ENCODE results near the gene PLEK.
A peak's percentile ranks its signal among the peaks of the same experiment; 100 is the strongest.

PLEK gene

GRCh38 chr2:68362069-68362468 is 3.0 kb upstream of the PLEK start:
- Histone ChIP-seq H3K4me3 (ENCODE audit: low read length) (no peak overlapping the region), H3K27me3 (ENCODE audit: insufficient read depth, low read length) (no peaks in the 10 kb centered on the region), H3K36me3 (ENCODE audit: insufficient read depth, low read length) (no peaks in the 10 kb centered on the region), H2AFZ (ENCODE audit: low read depth, low read length) (peak overlapping the region; percentile 94), H3K9me3 (ENCODE audit: low read length) (no peaks in the 10 kb centered on the region), H3K4me1 (ENCODE audit: insufficient read depth, low read length) (no peaks in the 10 kb centered on the region)

- H3K9me3 ChIP-seq (ENCODE audit: low read length): no peaks in the 10 kb centered on the region
- no peak overlapping the region for H3K4me3 ChIP-seq (ENCODE audit: low read length)
- H3K4me1 ChIP-seq (ENCODE audit: insufficient read depth, low read length): peaks cover 2% of the 10 kb centered on the region
These were observed 2.3 kb upstream of the PLEK start for GRCh38 chr2:68362749-68363148.

GRCh38 chr2:68363721-68364120 is 1.4 kb upstream of the PLEK start:
- H3K9me3 ChIP-seq (ENCODE audit: low read length): no peaks in the 10 kb centered on the region
- H3K36me3 ChIP-seq (ENCODE audit: insufficient read depth, low read length): no peaks in the 10 kb centered on the region
- no peak overlapping the region for H3K4me3 ChIP-seq (ENCODE audit: low read length)
- H3K27me3 ChIP-seq (ENCODE audit: insufficient read depth, low read length): no peaks in the 10 kb centered on the region
- no peak overlapping the region for H2AFZ ChIP-seq (ENCODE audit: low read depth, low read length)
- peaks cover 12% of the 10 kb centered on the region for H3K4me1 ChIP-seq (ENCODE audit: insufficient read depth, low read length)

More at GRCh38 chr2:68362749-68363148, 2.3 kb upstream of the PLEK start:
- Histone ChIP-seq H3K27me3 (ENCODE audit: insufficient read depth, low read length) (no peaks in the 10 kb centered on the region), H2AFZ (ENCODE audit: low read depth, low read length) (peak overlapping the region; percentile 94), H3K36me3 (ENCODE audit: insufficient read depth, low read length) (no peaks in the 10 kb centered on the region)

GRCh38 chr2:68366083-68366560 is 1.0 kb downstream of the PLEK start:
- no peak overlapping the region for H2AFZ ChIP-seq (ENCODE audit: low read depth, low read length)
- H3K9me3 ChIP-seq (ENCODE audit: low read length): no peaks in the 10 kb centered on the region
- H3K36me3 ChIP-seq (ENCODE audit: insufficient read depth, low read length): no peaks in the 10 kb centered on the region
- H3K4me1 ChIP-seq (ENCODE audit: insufficient read depth, low read length): peaks cover 18% of the 10 kb centered on the region
- no peaks in the 10 kb centered on the region for H3K27me3 ChIP-seq (ENCODE audit: insufficient read depth, low read length)
- H3K4me3 ChIP-seq (ENCODE audit: low read length): no peak overlapping the region

DNA sequence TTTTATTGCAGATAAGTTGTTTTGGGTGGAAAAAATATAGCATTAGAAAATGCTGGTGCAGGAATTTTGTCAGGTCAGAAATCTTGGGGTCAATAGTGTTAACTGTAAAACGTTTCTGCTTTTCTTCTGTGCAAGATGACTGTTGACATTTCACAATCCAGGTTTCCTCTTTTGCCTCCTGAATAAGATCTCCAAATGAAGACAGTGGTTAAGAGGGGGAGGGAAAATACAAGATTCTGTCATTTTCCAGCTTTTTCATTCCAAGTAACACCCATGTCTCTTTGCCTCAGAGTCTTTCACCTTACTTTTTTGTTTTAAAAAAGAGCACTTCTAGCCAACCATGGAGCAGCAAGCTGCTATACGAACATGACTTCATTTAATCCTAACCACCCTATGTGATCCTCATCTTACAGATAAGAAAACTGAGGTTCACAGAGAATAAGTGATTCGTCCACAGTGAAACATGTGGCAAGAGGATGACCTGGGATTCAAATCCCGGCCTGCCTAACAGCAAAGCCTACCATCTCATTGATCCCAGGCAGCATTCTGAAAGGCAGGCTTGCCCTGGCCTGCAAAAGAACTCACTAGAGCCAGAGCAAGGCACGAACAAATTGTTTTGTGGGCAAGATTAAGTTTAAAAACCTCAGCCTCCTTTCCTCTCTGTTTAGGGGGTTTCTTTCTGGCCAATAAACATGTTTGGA is 3.0 kb downstream of the PLEK start:
- peaks cover 18% of the 10 kb centered on the region for H3K4me1 ChIP-seq (ENCODE audit: insufficient read depth, low read length)
- H3K9me3 ChIP-seq (ENCODE audit: low read length): no peaks in the 10 kb centered on the region
- peak overlapping the region; percentile 1 for H3K4me3 ChIP-seq (ENCODE audit: low read length)
- H2AFZ ChIP-seq (ENCODE audit: low read depth, low read length): peak overlapping the region; percentile 92
- H3K36me3 ChIP-seq (ENCODE audit: insufficient read depth, low read length): no peaks in the 10 kb centered on the region
- no peaks in the 10 kb centered on the region for H3K27me3 ChIP-seq (ENCODE audit: insufficient read depth, low read length)

GRCh38 chr2:68368654-68369336 is 3.7 kb downstream of the PLEK start:
- no peaks in the 10 kb centered on the region for H3K27me3 ChIP-seq (ENCODE audit: insufficient read depth, low read length)

GRCh38 chr2:68369337-68369734 is 4.3 kb downstream of the PLEK start:
- H3K4me3 ChIP-seq (ENCODE audit: low read length): no peak overlapping the region
- peaks cover 18% of the 10 kb centered on the region for H3K4me1 ChIP-seq (ENCODE audit: insufficient read depth, low read length)
- H3K27me3 ChIP-seq (ENCODE audit: insufficient read depth, low read length): no peaks in the 10 kb centered on the region
- peak overlapping the region; percentile 92 for H2AFZ ChIP-seq (ENCODE audit: low read depth, low read length)
- H3K9me3 ChIP-seq (ENCODE audit: low read length): no peaks in the 10 kb centered on the region
- H3K36me3 ChIP-seq (ENCODE audit: insufficient read depth, low read length): no peaks in the 10 kb centered on the region

More at GRCh38 chr2:68368654-68369336, 3.7 kb downstream of the PLEK start:
- Histone ChIP-seq H3K9me3 (ENCODE audit: low read length) (no peaks in the 10 kb centered on the region), H2AFZ (ENCODE audit: low read depth, low read length) (peak overlapping the region; percentile 92), H3K4me1 (ENCODE audit: insufficient read depth, low read length) (peaks cover 18% of the 10 kb centered on the region), H3K4me3 (ENCODE audit: low read length) (peak overlapping the region; percentile 1), H3K36me3 (ENCODE audit: insufficient read depth, low read length) (no peaks in the 10 kb centered on the region)

DNA sequence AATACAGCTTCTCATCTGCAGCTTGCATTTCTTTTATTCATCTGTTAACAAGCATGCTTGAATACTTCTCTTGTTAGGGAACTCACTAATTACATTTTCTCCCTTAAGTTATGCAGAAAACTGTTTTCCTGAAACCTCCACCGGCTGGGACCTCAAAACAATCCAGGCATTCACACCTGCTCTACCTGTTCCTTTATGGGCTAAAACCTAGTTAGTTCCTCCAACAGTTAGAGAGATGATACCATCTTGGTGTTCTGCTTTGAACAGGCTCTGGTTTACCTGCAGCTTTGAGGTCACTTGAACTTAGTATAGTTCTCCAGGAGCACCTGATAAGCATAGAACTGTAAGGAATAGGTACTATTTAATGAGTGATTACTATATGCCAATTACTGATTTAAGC is 6.1 kb downstream of the PLEK start:
- Histone ChIP-seq H3K4me3 (ENCODE audit: low read length) (no peak overlapping the region), H2AFZ (ENCODE audit: low read depth, low read length) (no peak overlapping the region), H3K36me3 (ENCODE audit: insufficient read depth, low read length) (no peaks in the 10 kb centered on the region), H3K27me3 (ENCODE audit: insufficient read depth, low read length) (no peaks in the 10 kb centered on the region), H3K4me1 (ENCODE audit: insufficient read depth, low read length) (peaks cover 18% of the 10 kb centered on the region), H3K9me3 (ENCODE audit: low read length) (no peaks in the 10 kb centered on the region)

DNA sequence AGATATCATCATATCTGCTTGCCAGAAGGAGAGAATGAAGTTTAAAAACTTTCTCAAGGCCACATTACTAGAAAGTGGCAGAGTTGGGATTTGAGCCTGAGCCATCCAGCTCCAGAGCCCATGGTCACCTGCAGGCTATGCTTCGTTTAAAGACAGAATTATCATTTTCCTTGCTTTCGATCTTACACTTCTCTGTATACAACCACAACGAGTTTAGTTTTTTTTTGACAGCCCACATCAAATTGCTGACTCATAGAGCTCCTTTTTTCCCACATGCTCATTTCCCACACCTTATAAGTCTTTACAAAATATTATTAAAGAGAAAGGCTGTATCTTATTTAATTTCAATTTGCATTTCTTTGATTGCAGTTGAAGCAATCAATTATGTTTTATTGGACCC is 6.5 kb downstream of the PLEK start:
- Histone ChIP-seq H3K9me3 (ENCODE audit: low read length) (no peaks in the 10 kb centered on the region), H3K4me3 (ENCODE audit: low read length) (no peak overlapping the region), H3K36me3 (ENCODE audit: insufficient read depth, low read length) (no peaks in the 10 kb centered on the region), H3K27me3 (ENCODE audit: insufficient read depth, low read length) (no peaks in the 10 kb centered on the region), H3K4me1 (ENCODE audit: insufficient read depth, low read length) (peaks cover 18% of the 10 kb centered on the region), H2AFZ (ENCODE audit: low read depth, low read length) (no peak overlapping the region)

- peaks cover 18% of the 10 kb centered on the region for H3K4me1 ChIP-seq (ENCODE audit: insufficient read depth, low read length)
- no peaks in the 10 kb centered on the region for H3K36me3 ChIP-seq (ENCODE audit: insufficient read depth, low read length)
- H3K4me3 ChIP-seq (ENCODE audit: low read length): no peak overlapping the region
- H3K9me3 ChIP-seq (ENCODE audit: low read length): no peaks in the 10 kb centered on the region
- H2AFZ ChIP-seq (ENCODE audit: low read depth, low read length): no peak overlapping the region
- H3K27me3 ChIP-seq (ENCODE audit: insufficient read depth, low read length): no peaks in the 10 kb centered on the region
These were observed 7.4 kb downstream of the PLEK start for GRCh38 chr2:68372485-68372884.

- no peaks in the 10 kb centered on the region for H3K27me3 ChIP-seq (ENCODE audit: insufficient read depth, low read length)
- no peaks in the 10 kb centered on the region for H3K9me3 ChIP-seq (ENCODE audit: low read length)
- H3K36me3 ChIP-seq (ENCODE audit: insufficient read depth, low read length): no peaks in the 10 kb centered on the region
- no peak overlapping the region for H3K4me3 ChIP-seq (ENCODE audit: low read length)
- peaks cover under 1% of the 10 kb centered on the region for H3K4me1 ChIP-seq (ENCODE audit: insufficient read depth, low read length)
- H2AFZ ChIP-seq (ENCODE audit: low read depth, low read length): no peak overlapping the region
These were observed 9.1 kb downstream of the PLEK start for GRCh38 chr2:68374184-68374583.

GRCh38 chr2:68375582-68375981 is 10.5 kb downstream of the PLEK start:
- H3K4me1 ChIP-seq (ENCODE audit: insufficient read depth, low read length): no peaks in the 10 kb centered on the region

DNA sequence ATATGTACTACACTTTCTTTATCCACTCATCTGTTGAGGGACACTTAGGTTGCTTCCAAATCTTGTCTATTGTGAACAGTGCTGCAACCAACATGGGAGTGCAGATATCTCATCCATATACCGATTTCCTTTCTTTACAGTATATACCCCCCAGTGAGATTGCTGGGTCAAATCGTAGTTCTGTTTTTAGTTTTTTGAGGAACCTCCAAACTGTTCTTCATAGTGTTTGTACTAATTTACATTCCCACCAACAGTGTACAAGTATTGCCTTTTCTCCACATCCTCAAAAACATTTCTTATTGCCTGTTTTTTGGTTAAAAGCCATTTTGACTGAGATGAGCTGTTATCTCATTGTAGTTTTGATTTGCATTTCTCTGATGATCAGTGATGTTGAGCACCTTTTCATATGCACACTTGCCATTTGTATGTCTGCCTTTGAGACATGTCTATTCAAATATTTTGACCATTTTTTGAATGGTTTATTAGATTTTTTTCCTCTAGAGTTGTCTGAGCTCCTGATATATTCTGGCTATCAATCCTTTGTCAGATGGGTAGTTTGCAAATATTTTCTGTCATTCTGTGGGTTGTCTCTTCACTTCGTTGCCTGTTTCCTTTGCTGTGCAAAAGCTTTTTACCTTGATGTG is 12.2 kb downstream of the PLEK start:
- Histone ChIP-seq H3K36me3 (ENCODE audit: insufficient read depth, low read length) (no peaks in the 10 kb centered on the region), H3K4me3 (ENCODE audit: low read length) (no peak overlapping the region), H3K9me3 (ENCODE audit: low read length) (no peaks in the 10 kb centered on the region), H3K27me3 (ENCODE audit: insufficient read depth, low read length) (peaks cover 9% of the 10 kb centered on the region), H3K4me1 (ENCODE audit: insufficient read depth, low read length) (no peaks in the 10 kb centered on the region), H2AFZ (ENCODE audit: low read depth, low read length) (no peak overlapping the region)

More at GRCh38 chr2:68375582-68375981, 10.5 kb downstream of the PLEK start:
- no peak overlapping the region for H2AFZ ChIP-seq (ENCODE audit: low read depth, low read length)
- peaks cover 6% of the 10 kb centered on the region for H3K27me3 ChIP-seq (ENCODE audit: insufficient read depth, low read length)
- H3K4me3 ChIP-seq (ENCODE audit: low read length): no peak overlapping the region
- H3K9me3 ChIP-seq (ENCODE audit: low read length): no peaks in the 10 kb centered on the region
- H3K36me3 ChIP-seq (ENCODE audit: insufficient read depth, low read length): no peaks in the 10 kb centered on the region

Measured in neuron (in vitro differentiated cells).